ENCODE results near the gene COL25A1. TPM values are rescaled to one million over a fixed set of nuclear protein-coding genes. Genes with fewer than 3 reads are reported as not detected.

The COL25A1 gene
- total RNA-seq, 1 experiment from 2014 or later = not detected

DNA sequence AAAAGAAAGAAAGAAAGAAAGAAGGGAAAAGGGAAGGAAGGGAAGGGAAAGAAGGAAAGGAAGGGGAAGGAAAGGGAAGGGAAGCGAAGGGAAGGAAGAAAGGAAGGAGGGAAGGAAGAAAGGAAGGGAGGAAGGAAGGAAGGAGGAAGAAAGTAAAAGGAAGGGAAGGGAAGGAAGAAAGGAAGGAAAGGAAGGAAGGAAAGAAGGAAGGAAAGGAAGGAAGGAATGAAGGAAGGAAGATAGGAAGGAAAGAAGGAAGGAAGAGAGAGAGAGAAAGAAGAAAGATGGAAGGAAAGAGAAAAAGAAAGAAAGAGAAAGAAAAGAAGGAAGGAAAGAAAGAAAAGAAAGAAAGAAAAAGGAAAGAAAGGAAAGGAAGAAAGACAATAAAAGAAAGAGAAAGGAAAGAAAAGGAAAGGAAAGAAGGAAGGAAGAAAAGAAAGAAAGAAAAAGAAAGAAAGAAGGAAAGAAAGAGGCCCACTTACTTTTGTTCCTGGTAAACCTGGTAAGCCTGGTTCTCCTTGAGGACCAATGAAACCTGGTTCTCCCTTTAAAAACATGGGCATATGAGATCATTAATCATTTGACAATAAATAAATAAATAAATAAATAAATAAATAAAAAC is 433.7 kb downstream of the COL25A1 start:
- no peak for DNase-seq (ENCODE audit: low read depth)

DNA sequence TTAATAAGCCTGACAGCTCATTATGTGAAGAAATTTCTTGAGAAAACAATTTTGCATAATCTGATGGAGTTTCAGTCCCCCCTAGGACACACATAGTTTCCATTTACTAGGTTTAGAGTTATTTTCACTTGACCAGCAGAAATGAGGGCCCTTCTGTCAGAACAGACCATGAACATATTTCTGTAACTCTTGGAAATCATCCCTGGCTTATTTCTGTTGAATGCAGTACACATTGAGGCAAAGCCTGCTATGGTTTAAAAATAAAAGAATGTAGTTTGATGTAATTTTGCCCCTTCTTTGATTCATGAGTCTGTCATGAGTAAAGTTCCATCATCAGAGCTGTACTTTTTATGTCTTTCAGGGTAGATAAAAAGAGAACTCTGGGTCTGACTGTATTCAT is 435.0 kb downstream of the COL25A1 start:
- DNase-seq (ENCODE audit: low read depth) = no peak

DNA sequence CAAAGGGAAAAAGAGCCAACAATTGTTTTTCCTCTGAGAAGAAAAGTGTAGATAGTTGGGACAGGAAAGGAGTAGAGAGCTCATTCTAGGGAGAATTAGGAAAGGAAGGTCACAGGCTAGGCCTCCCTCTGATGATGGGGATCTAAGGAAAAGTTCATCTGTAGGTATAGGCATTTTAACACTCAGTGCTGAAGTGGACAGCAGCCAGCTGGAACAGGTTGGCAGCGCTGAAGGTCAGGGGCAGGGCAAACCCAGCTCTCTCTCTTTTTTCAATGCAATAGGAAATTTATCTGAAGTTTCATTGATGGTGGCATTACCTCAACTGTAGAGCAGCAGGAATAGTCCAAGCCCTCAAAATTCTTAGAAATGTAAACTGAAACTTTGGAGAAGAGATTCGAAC is 441.1 kb downstream of the COL25A1 start:
- peak; percentile 5 for DNase-seq (ENCODE audit: low read depth)

DNA sequence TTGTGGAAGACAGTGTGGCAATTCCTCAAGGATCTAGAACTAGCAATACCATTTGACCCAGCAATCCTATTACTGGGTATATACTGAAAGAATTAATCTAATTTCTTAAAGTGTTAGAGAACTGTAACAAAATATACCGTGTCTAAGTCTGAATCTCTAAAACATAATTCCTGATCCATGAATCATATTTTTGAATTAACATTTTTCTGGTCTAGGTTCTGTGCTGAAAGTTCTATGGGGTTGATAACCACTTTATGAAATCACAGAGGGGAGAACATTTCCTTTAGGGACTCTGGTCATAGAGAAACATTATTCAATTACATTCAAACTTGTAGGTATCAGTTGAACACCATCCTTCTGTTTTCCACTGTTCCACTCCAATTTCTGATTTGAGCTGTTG is 447.7 kb downstream of the COL25A1 start:
- peak; percentile 11 for DNase-seq (ENCODE audit: low read depth)

DNA sequence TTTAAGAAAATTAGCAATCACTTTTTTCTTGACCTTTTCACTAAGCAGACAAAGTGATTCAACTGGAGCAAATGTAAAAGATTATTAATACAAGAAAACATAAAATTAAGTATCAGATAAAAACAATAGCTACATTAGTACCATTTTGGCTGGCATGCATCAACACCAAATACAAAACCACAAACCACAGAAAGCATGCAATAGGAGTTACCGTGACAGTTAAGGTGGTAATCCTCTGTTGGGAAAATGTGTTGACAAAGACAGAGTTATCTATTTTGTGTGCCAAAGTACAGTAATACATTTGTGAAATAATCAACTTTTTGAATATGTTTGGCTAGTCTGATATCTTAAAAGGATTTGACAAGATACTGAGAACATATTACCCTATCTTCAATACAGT is 449.8 kb downstream of the COL25A1 start:
- DNase-seq (ENCODE audit: low read depth) = no peak

DNA sequence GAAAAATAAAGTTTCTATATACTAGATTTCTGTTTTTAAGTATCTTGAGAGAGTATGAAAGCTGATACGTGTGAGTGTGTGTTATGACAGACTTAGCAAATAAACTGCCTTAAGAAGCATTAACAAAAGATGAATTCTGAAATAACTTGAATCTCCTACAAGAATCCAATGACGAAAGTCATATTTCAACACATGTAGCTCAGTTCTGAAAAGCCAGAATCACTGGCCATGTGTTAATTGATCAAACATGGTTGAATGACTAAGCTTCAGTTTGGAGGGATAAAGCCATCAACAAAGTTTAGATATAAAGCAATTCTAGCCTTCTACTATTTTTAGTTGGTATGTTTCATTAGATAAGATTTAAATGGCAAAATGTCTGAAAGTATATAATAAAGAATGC is 451.1 kb downstream of the COL25A1 start:
- no peak for DNase-seq (ENCODE audit: low read depth)

DNA sequence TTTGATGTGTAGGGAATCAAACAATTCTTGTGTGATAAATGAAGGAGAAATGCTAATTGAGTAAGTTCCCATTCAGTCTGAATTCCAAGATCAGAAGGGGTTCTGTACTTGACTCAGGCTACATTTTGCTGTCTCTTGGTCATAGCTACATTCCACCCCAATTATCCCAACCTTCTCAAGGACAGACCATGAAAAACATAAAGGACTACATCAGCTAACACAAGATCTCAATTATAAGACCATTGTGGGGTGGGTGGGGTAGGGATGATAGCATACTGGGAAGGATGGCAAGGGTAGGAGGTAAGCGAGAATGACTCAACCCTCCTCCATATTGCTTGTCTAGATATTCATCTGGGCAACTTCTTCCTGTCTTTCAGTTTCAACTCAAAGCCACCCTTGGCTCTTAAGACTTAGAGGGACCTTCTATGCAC is 452.2 kb downstream of the COL25A1 start:
- DNase-seq (ENCODE audit: low read depth) = peak; percentile 2

DNA sequence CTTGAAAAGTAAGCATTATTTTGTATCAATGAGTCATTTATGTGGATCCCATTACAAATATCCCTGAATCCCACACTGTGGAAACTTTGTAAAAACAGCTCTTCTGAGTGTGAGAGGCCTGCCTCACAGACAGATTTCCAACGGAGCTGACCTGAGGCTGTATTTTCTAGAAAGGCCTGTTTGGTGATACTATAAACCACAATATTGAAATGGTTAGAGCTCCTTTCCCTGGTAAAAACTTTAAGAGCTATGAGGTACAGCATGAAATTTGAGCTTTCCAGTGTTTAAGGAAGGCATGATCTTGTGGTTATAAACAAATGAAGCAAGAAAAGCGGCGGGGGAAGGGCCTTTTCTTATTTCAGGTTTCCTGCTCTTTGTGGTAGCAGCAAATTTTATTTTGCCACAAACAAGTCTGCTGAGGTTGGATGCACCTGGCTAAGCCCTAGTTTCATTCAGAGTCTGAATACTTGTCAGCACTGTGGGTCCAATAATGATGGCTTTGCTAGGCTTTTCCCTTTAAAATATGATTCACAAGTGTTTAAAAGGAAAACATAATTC is 452.8 kb downstream of the COL25A1 start:
- peak; percentile 78 for DNase-seq (ENCODE audit: low read depth)

DNA sequence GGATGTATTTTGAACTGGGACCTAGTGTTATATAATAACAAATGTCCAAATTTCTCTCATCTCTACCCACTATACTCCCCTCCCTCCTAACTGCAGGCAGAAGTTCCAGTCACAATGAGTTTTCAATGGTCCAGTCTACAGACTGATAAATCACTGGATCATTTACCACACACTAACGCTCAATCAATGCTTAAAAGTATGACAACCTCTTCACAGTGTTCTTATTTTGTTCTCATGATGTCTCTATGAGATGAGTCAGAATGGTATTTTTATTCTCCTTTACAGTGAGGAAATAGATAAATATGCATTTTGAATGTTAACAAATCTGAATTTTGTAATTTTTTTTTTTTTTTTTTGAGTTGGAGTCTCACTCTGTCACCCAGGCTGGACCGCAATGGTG is 455.9 kb downstream of the COL25A1 start:
- no peak for DNase-seq (ENCODE audit: low read depth)

DNA sequence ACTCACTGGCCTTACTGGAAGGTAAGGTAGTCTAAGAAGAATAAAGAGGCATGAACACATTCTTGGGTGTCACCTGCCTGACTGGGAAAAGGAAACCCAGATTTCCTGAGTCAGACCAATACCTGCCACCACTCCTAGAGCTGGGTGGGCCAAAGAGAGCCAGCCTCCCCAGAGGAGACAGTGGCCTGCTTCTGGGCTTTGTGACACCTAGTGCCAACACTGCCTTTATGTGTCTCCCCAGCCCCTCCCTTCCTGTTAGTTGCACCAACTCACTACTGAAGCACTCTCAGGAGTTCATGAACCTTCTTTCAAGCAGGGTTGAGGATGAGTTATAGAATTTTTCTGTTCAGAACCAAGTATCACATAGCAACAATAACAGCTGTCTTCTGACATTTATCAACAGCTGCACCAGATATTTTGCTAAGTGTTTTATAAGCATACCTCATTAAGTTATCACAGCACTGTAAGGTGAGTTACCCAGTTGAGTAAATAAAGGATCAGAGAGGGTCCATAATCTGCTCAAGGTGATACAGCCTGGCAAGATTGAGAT is 462.0 kb downstream of the COL25A1 start:
- DNase-seq (ENCODE audit: low read depth) = no peak

DNA sequence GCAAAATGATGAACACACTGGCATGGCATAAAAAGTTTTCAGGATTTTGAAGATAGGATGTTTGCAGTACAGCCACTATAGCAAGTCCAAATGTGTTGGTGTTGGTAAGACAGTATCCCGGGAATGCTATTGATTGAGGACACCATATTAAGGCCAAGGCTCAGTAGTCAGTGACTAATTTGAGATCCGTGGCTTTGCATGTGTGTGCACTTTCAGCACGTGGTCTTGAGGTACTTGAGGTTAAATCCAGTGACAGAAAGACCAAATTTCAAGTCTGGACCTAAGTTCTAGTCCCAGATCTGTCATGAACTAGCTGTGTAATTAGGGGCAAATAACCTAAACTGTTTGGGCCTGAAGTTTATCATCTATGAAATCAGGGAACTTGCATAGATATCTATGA is 463.1 kb downstream of the COL25A1 start:
- DNase-seq (ENCODE audit: low read depth) = no peak

DNA sequence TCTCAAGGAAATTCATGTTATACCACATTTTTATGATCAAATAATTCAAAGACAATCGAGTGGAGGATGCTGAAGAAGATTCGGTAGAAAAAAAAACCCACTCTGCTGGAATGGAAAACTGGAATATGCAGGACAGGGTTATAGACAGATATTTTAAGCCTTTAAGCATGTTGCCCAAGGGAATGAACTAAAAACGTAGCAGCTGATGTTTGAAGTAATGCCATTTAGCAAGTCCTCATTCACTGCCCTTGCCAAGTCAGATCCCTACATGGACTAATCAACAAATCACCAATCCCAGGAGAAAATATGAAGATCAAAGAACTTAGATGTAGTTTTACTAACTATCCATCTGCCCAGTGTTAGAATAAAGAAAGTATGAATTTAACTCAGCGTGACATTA is 464.0 kb downstream of the COL25A1 start:
- DNase-seq (ENCODE audit: low read depth) = no peak

DNA sequence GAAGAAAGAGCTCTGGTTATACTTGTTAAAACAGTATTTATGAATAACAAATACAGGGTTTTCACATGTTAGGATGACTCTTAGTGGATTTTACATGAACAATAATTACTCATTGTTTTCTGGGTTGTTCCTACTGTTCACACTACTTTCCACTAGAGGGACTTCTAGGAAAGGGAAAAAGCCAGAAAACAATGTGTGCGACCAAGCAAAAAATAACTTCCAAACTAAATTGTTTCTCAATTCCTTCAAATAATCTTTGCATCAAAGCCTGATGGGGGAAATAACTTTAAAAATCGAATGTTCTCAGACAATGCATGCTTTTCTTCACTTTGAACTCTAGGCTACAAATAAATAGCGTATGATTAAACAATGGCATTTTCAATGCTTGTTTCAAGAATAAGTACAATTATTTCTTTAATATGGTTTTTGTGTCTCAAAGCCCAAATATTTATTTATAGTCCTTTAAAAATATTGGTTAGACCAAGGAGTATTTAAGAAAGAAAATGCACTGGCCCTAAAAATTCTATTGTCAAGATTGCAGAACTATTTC is 467.5 kb downstream of the COL25A1 start:
- peak; percentile 42 for DNase-seq (ENCODE audit: low read depth)

DNA sequence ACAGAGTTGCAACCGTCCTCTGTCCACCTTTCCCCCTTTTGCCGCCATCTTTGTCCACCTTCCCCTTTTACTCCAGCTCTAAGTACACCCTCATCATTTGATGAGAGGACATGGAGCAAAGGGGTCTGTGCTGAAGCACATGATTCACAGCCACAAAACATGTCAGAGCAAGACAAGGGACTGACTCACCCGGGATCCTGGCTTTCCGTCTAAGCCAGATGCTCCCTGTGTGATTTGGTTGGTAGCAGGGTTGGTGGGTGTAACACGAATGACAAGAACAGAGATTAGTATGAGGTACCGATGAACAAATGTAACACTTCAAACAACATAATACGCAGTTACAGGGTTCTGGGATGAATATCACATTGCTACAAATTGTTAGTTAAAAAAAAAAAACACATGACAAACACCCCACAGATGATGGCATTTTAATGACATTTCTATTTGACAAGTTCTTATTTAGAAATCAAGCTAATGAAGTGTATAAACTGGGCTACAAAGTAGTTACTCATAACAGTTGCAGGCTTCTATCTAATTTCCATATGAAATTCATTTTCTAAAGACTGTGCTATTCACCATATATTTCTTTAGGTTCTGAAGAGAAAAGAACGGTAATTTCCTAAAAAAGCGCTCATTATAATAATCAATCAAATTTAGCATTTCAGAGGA is 468.2 kb downstream of the COL25A1 start:
- peak; percentile 36 for DNase-seq (ENCODE audit: low read depth)

DNA sequence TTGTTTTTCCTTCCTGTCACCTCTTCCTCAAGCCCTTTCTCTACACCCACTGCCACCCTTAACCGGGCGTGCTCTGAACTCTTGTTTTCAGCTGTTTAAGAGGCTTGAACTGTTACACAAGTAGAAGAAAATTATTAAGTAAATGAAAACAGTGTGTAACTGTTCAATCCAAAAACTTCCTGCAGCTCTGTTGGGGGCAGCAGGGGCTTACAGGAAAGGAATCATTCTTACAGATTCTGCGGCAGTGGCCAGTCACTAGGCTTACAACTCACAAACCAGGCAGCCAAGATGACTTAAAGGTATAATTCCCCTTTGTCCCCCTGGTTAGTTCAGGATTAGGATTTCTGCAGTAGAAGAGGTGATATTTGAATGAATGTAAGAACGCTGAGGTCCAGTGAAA is 469.4 kb downstream of the COL25A1 start:
- DNase-seq (ENCODE audit: low read depth) = no peak

DNA sequence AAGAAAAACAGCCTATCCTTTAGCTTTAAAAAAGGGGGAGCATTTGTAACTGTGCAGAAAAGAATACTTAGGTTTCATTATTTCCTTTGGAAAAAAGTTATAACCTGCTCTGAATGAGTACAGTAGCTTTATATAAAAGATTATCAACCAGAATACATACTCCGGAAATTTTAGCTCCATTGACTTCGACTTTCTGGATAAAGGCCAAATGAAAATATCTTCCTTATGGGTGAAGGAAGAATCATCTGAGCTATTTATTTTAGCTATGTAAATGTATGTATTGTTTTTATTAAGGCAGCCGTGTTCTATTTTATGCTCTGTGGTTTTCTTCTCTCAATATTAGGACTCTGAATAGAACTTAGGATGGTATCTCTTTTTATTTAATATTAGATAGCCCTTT is 470.6 kb downstream of the COL25A1 start:
- DNase-seq (ENCODE audit: low read depth) = no peak

DNA sequence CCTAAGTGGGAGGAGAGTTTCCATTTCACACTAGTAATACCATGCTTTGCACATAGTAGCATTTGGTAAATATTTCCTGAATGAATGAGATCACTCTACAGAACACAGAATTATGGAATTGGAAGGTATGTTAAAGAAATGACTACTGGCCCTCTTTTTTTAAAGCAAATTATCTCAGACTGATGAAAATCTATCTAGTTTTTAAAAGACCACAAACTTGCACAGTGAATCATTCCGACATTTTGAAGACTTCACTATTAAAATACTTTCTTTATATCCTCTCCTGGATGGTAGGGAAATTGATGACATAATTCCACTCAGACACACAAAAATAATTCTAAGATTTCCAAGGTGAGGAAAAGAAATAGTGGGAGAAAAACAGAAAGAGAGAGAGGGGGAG is 471.2 kb downstream of the COL25A1 start:
- DNase-seq (ENCODE audit: low read depth) = no peak

DNA sequence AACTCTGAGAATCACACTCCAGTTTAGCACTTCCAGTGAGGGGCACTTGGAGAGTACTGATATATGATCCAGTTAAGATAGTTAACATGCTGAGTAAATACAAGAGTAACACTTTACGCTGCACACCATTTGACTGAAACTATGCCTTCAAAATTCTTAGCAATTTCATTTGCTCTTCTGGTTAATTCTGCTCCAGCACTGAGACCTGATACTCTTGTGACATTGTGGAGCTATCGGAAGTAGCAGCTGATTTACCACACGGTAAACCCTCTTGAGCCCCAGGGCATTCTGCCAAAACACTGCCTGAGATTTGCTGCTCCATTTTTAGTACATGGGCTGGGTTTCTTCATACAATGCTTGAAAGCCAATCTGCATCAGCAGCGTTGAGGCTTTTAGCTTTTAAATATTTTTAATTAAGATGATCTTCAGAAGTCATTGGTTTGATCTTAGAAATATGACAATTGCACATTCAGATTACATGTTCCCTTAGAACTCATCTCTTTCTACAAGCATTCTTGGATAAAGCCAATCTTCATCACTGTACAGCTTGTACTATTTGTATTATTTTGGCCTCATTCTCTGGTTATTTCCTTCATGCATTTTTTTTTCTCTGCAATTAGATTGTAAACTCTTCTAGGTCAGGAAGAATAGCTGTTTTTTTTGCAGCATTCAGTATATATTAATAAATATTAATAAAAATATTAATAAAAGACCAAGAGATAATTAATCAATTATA is 471.8 kb downstream of the COL25A1 start:
- no peak for DNase-seq (ENCODE audit: low read depth)

DNA sequence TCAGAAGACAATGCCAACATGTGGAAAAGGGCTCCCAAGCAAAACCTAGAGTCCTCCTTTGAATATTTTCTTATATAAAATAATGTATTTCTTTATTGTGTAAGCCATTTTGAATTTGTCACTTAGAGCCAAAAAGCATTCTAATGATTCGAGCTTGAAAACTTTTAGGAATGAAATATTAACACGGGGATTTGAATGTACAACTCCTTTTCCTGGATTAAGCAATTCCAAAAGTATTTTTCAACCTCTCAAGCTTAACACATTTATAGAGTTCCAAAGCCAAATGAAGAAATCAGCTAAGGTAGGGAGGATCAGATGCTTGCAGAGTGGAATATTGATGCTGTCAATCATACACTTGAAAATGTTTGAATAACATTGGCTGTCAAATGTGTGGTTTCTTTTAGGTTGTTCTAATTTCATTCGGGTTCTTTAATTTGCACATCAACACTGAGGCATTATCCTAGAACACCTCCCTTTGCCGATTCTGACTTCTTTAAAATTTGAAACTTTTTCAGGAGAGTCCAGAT is 472.4 kb downstream of the COL25A1 start:
- no peak for DNase-seq (ENCODE audit: low read depth)

DNA sequence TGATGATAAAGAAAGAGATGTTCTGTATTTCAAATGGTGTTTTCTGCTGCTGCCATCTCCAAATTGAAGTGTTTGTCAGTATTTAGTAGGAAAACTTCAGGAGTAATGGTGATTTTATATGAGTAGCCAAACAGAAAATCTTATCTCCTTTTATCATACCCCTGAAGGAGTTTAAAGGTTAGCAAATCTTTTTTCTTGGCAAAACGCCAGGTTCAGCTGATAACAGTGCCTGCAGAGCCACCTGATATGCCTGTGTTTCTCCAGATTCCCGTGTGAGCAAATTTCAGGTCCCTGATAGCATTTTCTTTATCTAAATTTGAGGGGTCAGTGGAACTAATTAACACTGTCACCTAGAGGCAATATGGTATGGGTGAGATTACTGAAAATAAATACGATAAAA is 473.8 kb downstream of the COL25A1 start:
- DNase-seq (ENCODE audit: low read depth) = no peak

DNA sequence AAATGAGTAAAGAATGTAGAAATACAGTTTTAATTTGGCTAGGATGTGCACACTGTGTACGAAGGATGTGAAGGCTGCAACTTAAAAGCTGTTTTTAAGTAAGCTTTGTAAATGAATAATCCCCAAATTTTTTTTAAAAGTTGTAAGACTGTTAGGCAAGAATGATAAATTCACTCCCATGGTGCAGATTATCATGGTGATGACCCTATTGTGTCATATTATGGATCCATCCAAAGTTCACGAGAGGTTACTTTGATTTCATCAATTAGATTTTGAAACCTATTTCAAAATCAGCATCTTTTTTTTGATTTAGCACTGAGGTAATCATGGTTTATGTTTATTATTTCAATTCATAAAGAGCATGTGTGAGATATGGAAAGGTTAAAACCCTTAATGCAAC is 476.7 kb downstream of the COL25A1 start:
- DNase-seq (ENCODE audit: low read depth) = no peak

DNA sequence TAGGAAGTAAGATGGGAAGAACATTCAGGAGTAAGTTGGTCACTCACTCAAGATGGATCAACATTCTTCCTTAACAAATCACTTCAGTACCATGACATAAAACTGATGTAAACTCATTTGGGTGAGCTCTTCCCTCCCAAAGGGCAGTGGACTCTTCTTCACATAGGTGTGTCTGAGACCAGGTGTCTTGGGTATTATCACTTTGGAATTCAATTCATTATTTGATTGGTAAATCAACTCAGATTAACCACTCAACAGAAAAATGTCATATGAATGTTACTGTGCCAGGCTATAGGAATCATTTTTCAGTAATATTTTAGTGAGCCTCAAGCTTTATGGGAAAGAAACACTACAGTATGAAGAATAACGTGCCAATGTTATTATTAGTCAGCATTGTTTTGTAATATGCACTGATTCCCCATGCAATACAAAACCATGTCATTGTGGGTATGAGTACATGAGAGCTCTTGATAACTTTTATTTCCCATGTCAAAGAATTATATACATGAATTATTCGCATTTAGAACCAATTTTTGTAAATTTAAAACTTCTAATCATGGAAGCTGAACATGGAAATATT is 481.0 kb downstream of the COL25A1 start:
- DNase-seq (ENCODE audit: low read depth) = no peak
